K562 (cell line): ENCODE data around the gene SH3PXD2B. TPM values are rescaled to one million over a fixed set of nuclear protein-coding genes. Genes with fewer than 3 reads are reported as not detected.
A peak's percentile ranks its signal among the peaks of the same experiment; 100 is the strongest.

Experiments
- ATAC-seq: fragments of 200-7000 bp; cut with Tn5 transposase; 3 replicates; pipeline ENCODE4 v1.9.1; 2020; ENCODE audit warnings: moderate library complexity
- BruUV-seq: library from RNA; stranded (reverse); fragments of 400-500 nt; replicated peaks from 2 replicates; lab custom pipeline; 2021; lab: Mats Ljungman, UMichigan
- CTCF ChIA-PET: fragments of 300-600 bp; formaldehyde crosslinking; extraction: SDS; loops from one replicate; lab custom pipeline; 2021; ENCODE audit warnings: low intra/inter-chr PET ratio; lab: Yijun Ruan, JAX
- POLR2A ChIA-PET: fragments of 300-600, 350-650 bp; sonication (Branson Sonifier 250); formaldehyde crosslinking; extraction: SDS; loops from one replicate; lab custom pipeline; 2021; ENCODE audit warnings: antibody characterized with exemption, inconsistent platforms; lab: Yijun Ruan, JAX
- DNase-seq, 4 experiments: peaks; one replicate each; pipeline versions ENCODE4 v3.0.0 to v3.0.0-alpha.2; 2011 to 2018; ENCODE audit warnings: low spot score in 3 of 4, mixed read lengths in 3 of 4; ENCODE audit errors: extremely low read depth in 1 of 4
- FAIRE-seq: peaks from 2 replicates; lab custom pipeline; 2011; peaks lifted over from hg19 to GRCh38; lab: Jason Lieb, UNC
- H2AFZ ChIP-seq: 2 replicates; pipeline ENCODE4 v1.6.0; 2011; ENCODE audit warnings: low read depth, low read length, control low read depth, inconsistent platforms
- H3K27ac ChIP-seq: fragments of 200-600 bp; 3 replicates; pipeline ENCODE4 v1.8.0; 2011; ENCODE audit warnings: low read depth, mild to moderate bottlenecking, control low read depth, inconsistent platforms, low read length, moderate library complexity, mixed read lengths; ENCODE audit errors: extremely low read depth
- H3K27me3 ChIP-seq, 2 experiments: fragments of 300-600 bp in 1 of 2; 2 replicates in 1 of 2; 3 replicates in 1 of 2; pipeline versions ENCODE4 v1.6.0 to v1.8.0; 2011; ENCODE audit warnings: inconsistent platforms in 2 of 2, low read length in 2 of 2, mild to moderate bottlenecking in 1 of 2, mixed read lengths in 1 of 2, moderate library complexity in 1 of 2; ENCODE audit not compliant: control insufficient read depth in 2 of 2, insufficient read depth in 2 of 2
- H3K36me3 ChIP-seq: fragments of 300-600 bp; 3 replicates; pipeline ENCODE4 v1.8.0; 2011; ENCODE audit warnings: mild to moderate bottlenecking, low read length, inconsistent platforms; ENCODE audit not compliant: control insufficient read depth, insufficient read depth
- H3K4me1 ChIP-seq, 2 experiments: fragments of 200-600 bp in 1 of 2; replicated peaks in 1 of 2; 2 replicates in 1 of 2; 3 replicates in 1 of 2; pipeline versions ENCODE4 v1.5.1 to v1.8.0; 2011; ENCODE audit warnings: inconsistent platforms in 2 of 2, low read length in 2 of 2, mild to moderate bottlenecking in 1 of 2, mixed read lengths in 1 of 2, moderate library complexity in 1 of 2; ENCODE audit not compliant: control insufficient read depth in 2 of 2, insufficient read depth in 2 of 2
- H3K4me2 ChIP-seq: 2 replicates; pipeline ENCODE4 v1.6.1; 2011; ENCODE audit warnings: low read length, control low read depth, inconsistent platforms, mixed read lengths; ENCODE audit not compliant: insufficient read depth
- H3K4me3 ChIP-seq: fragments of 200-600 bp; sonication (generic), shearing (Covaris generic); 2 replicates; pipeline ENCODE4 v1.5.1; 2016; ENCODE audit warnings: control low read depth, inconsistent platforms
- H3K79me2 ChIP-seq: fragments of 200-600 bp; 3 replicates; pipeline ENCODE4 v1.8.0; 2011; ENCODE audit warnings: low read length, inconsistent platforms; ENCODE audit not compliant: control insufficient read depth, insufficient read depth
- H3K9ac ChIP-seq, 2 experiments: 2 replicates each; pipeline versions ENCODE4 v1.6.0 to v1.6.1; 2011; ENCODE audit warnings: low read depth in 2 of 2, low read length in 2 of 2, control low read depth in 1 of 2, inconsistent platforms in 1 of 2, mild to moderate bottlenecking in 1 of 2, mixed read lengths in 1 of 2; ENCODE audit not compliant: insufficient read depth in 1 of 2
- H3K9me1 ChIP-seq: one replicate; pipeline ENCODE4 v1.6.0; 2011; ENCODE audit warnings: inconsistent platforms, mild to moderate bottlenecking, low read length, moderate library complexity; ENCODE audit not compliant: control insufficient read depth, insufficient read depth
- H3K9me3 ChIP-seq: replicated peaks from 2 replicates; pipeline ENCODE4 v1.5.1; 2011; ENCODE audit warnings: low read depth, low read length, inconsistent platforms; ENCODE audit not compliant: control insufficient read depth, insufficient read depth
- H4K20me1 ChIP-seq: replicated peaks from 2 replicates; pipeline ENCODE4 v1.6.1; 2011; ENCODE audit warnings: low read length, inconsistent platforms, mixed read lengths; ENCODE audit not compliant: control insufficient read depth, insufficient read depth
- DEAF1 ChIP-seq: fragments of 450-650 bp; formaldehyde crosslinking; IDR thresholded peaks from 2 replicates; pipeline ENCODE4 v1.4.0; 2020; ENCODE audit warnings: mild to moderate bottlenecking, moderate library complexity
- SLC30A9 ChIP-seq: fragments of 250-450 bp; sonication (Bioruptor Pico); IDR thresholded peaks from 2 replicates; pipeline ENCODE4 v1.8.0; 2022; ENCODE audit warnings: mild to moderate bottlenecking, moderate library complexity
- SMC3 ChIP-seq: conservative IDR thresholded peaks from 2 replicates; pipeline ENCODE4 v1.6.1; 2011; ENCODE audit warnings: low read depth, low read length, improper control_type of control experiment; ENCODE audit not compliant: insufficient read depth
- TGIF2 ChIP-seq: sonication (generic); formaldehyde crosslinking; IDR thresholded peaks from 2 replicates; pipeline ENCODE4 v1.8.1; 2022; ENCODE audit warnings: mild to moderate bottlenecking, missing genetic modification reagents, moderate library complexity
- ZNF384 ChIP-seq: IDR thresholded peaks from 2 replicates; pipeline ENCODE4 v1.6.1; 2012; ENCODE audit warnings: low read depth, low read length, improper control_type of control experiment
- ZNF655 ChIP-seq: fragments of 250-450 bp; sonication (Bioruptor Pico); IDR thresholded peaks from 2 replicates; pipeline ENCODE4 v1.5.0; 2021
- WGBS: fragments of 100-300 bp; shearing (Covaris generic); methylation state at CpG from one replicate; pipeline ENCODE4 v1.1.6; 2016; ENCODE audit warnings: low coverage, mixed read lengths; ENCODE audit not compliant: insufficient coverage; ENCODE audit errors: missing lambda C conversion rate; 5-methylcytosine and 5-hydroxymethylcytosine counted together
- in situ Hi-C: fragments of 300-500 bp; cut with MboI; formaldehyde crosslinking; loops from 4 replicates; pipeline ENCODE4 v1.15.0; 2018; ENCODE audit warnings: inconsistent platforms, mixed read lengths
- intact Hi-C: fragments of 100-400 bp; cut with micrococcal nuclease; formaldehyde crosslinking; loops from 2 replicates; pipeline ENCODE4 v1.14.2; 2022
- polyA plus RNA-seq, 8 experiments: library from polyadenylated mRNA; depleted of rRNA in 4 of 8; stranded (reverse) in 5 of 8; unstranded in 3 of 8; fragments of >200 nt; fragmentation: Nextera tagmentation in 2 of 8; fragmentation: Illumina TruSeq in 1 of 8; extraction: Ambion mirVana in 2 of 8; extraction: Trizol in 1 of 8; gene quantifications; 2 replicates each; pipeline versions ENCODE4 v1.2.1 to v1.2.3, GENCODE V29; 2011 to 2014; ENCODE audit warnings: inconsistent platforms in 1 of 8, missing spikeins in 1 of 8
- total RNA-seq, 7 experiments: library from RNA; depleted of rRNA in 6 of 7; stranded (reverse); fragments of >200 nt in 6 of 7; fragmentation: Illumina TruSeq in 2 of 7; extraction: Trizol in 2 of 7; gene quantifications; 2 replicates each; pipeline versions ENCODE4 v1.2.1 to v1.2.3, GENCODE V29; 2011 to 2021; ENCODE audit warnings: low replicate concordance in 1 of 7

Gene SH3PXD2B
- total and polyA plus RNA-seq, 9 of the 15 experiments (the other 6 are each of a cell fraction or from before 2014, with no cell fraction given) = 0.04 to 0.66 (median 0.19) TPM

- TF ChIP-seq DEAF1 (CRISPR knock-in tag) (no peak), TGIF2 (CRISPR knock-in tag) (no peak), SLC30A9 (no peak)
- TF ChIP-seq, all 486 proteins: peak for 0
These were observed 160.5 kb downstream of the SH3PXD2B start (continued) for GRCh38 chr5:172293745-172294342.

GRCh38 chr5:172293054-172293744 lies 161.1 kb downstream of the SH3PXD2B start:
- in situ Hi-C loops (no loop called here), intact Hi-C loops (loop anchor here (1.0 to 10.0 kb wide), 4 partner anchors 104 to 378 kb away; partner anchors contain the start of gene STK10)
- ChIA-PET CTCF (interaction anchor here (0.6 kb wide), 1 partner anchor 153 kb away, joined by 3 read pairs; no protein-coding TSS in a partner anchor), POLR2A (interaction anchor here (0.6 to 1.0 kb wide), 3 partner anchors 14 to 119 kb away, joined by 3 read pairs; no protein-coding TSS in a partner anchor)
- Histone ChIP-seq H4K20me1 (no peaks in the 10 kb centered on the region; the same call in 1 of the 2 replicates), H3K4me2 (no peak overlapping the region), H3K27ac (no peak overlapping the region), H3K27me3 (peaks cover 3 to 24% of the 10 kb centered on the region in 2 experiments), H3K79me2 (no peaks in the 10 kb centered on the region), H3K36me3 (no peaks in the 10 kb centered on the region), H3K9me1 (no peaks in the 10 kb centered on the region), H3K9me3 (no peaks in the 10 kb centered on the region), H3K4me3 (no peak overlapping the region), H3K4me1 (no peaks in the 10 kb centered on the region), H2AFZ (no peak overlapping the region), H3K9ac (no peak overlapping the region)
- ATAC-seq (peak; percentile 94), FAIRE-seq (peak; percentile 84), DNase-seq (peak; percentile 19 to 56 (median 26))
- BruUV-seq = no TSS peak
- WGBS = 0% methylated on average over 5 of the region's 5 CpGs
- TF ChIP-seq ZNF384 = no peak
- TF ChIP-seq ZNF655 = no peak
- 0 out of 2 replicates have a peak, but pooled peaks have one; percentile 39 for TF ChIP-seq DEAF1 (CRISPR knock-in tag)
- 0 out of 2 replicates have a peak, but pooled peaks have one; percentile 48 for TF ChIP-seq SMC3
